Renal cortex interstitium (tissue), 11 donors: ENCODE data around the gene TMEM236. TPM values are rescaled to one million over a fixed set of nuclear protein-coding genes. Genes with fewer than 3 reads are reported as not detected.
A peak's percentile ranks its signal among the peaks of the same experiment; 100 is the strongest.

ENCODE experiments used
- DNase-seq, 11 donors: peaks; one replicate each; pipeline ENCODE4 v3.0.0-alpha.2; 2013; ENCODE audit warnings: low read depth in 9 of 11, low spot score in 4 of 11; ENCODE audit errors: extremely low read depth in 1 of 11
- polyA plus RNA-seq, 3 donors: library from polyadenylated mRNA; unstranded; fragments of 120-200 nt; gene quantifications; one replicate each; pipeline ENCODE4 v1.2.1, GENCODE V29; 2013; ENCODE audit not compliant: insufficient read length in 3 of 3

Gene TMEM236
- polyA plus RNA-seq, 3 donors = 0.20 to 0.34 (median 0.29) TPM

DNA sequence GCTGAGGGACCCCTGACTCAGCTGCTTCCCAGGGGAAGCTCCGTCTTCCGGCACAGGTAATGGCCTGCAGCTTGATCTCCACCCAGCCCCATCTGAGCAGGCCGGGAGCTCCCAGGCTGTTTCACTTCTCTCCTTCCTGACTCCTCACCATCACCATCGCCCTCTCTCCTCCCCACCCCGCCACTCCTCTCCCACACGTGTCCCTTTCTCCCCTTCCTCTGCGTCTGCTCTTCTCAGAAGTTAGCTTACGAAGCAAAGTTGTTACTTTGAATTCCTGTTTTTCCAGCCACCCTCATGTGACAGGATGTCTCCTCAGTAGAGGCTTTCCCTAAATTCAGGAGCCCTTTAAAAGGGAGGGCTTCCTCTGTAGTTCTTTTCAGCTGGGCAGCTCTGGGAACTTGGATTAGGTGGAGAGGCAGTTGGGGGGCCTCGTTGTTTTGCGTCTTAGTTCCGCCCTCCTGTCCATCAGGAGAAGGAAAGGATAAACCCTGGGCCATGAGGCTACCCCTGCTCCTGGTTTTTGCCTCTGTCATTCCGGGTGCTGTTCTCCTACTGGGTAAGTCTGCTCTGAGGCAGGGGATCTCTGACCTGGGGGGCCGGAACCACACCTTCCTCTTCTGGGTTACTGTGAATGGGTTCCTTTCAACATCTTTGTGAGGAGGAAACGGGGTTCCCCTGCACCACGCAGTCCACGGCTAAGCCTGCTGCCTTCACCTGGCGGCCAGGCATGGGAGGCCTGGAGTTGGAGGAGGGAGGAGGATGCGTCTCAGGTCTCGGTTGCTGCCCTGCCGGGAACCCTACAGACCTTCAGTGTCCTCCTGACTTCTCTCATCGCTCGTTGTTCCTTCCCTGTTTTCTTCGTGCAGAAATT is 57.2 kb downstream of the TMEM236 start, which contains the start of gene MRC1:
Gene MRC1, plus strand, starts transcription at position 378 of the 871 bp plus-strand sequence. Its CDS starts 118 bp downstream, at position 496.
- no peak for DNase-seq

DNA sequence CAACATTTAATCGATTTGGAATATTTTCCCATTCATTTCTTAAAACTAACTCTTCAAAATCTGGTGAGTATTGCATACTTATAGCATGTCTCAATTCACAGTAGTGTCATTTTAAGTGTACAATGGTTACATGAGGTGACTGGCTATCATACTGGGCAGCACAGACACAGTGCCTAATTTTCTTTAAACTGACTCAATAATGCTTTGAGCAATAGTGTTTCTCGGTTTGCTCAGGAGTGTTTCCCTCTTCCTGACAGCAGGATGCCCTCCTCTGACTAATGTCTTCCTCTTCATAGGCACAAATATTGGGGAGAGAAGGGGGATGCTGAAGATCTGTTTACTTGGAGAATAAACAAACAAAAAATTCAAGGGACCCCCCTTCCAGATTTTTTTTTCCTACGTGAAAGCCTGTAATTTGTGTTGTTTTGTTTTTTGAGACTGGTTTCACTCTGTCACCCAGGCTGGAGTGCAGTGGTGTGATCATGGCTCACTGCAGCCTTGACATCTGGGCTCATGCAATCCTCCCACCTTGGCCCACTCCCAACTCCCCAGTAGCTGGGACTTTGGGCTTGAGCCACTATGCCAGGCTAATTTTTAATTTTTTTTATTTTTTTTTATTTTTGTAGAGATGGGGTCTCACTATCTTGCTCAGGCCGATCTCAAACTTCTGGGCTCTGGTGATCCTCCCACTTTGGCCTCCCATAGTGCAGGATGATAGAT is 59.3 kb downstream of the TMEM236 start:
- no peak for DNase-seq

DNA sequence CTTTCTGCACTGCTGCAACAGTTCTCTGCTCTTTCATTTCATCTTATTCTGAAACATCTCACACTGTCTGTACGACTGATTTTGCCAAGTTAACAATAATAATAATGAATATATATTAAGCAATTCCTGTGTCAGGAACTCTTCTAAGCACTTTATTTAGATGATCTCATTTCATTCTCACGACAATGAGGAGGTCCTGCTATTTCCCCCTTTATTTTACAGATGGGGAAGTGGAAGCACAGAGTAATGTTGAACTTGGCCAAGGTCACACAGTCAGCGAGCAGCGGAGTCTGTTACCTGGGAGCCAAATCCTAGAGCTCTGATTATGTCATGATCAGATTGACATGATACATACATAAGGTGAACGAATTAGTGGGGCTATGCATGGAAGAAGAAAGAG is 63.0 kb downstream of the TMEM236 start:
- no peak for DNase-seq

DNA sequence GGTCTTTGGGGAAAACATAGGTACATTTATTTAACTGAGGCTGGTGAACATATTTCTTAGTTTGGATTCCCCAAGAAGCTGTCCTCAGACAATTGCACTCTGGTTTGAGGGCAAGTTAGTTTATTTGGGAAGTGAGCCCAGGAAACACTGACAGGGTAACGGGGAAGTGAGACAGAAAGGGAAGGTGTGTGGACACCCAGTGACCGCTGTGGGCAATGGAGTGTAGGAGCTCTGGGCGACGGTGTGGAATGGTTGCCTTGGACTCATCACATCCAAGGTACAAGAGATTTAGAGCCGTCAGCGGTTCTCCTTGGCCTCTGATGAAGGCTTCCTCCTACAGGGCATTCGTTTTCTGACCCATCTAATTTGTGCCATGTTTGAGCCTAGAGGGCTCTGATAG is 64.2 kb downstream of the TMEM236 start:
- no peak for DNase-seq

DNA sequence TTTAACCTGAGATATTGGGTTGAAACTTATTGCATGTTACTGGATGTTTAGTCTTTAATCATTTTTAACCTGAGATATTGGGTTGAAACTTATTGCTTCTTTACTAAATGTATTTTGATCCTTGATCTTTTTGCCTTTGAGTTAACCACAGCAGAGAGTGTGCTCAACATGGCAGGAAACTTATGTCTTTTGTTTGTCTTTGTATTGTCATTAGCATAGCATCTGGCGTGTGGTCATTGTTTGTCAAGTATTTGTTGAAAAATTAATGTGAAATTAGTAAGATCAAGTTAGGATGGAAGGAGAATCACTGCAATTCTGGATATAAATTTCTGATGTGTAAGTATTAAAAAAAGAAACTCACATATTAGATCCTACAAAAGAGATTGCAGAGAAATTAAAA is 65.3 kb downstream of the TMEM236 start:
- DNase-seq = no peak

DNA sequence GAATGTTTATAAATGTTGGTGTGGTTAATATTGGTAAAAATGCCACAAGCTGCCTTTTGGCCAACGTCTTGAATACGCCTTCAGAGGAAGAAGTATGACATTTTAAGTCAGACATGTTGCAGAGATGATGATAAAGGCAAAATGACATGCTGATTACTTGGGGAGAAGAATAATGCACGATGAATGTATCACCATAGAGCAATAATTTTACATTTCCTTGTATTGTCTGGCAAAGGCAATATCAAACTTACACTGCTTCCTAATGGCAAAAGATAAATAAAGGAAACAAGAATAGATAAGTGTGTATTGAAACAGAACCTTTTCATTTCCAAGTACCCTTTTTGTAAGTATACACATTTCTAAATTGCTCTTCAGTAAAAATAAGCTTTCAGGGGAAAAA is 65.8 kb downstream of the TMEM236 start:
- DNase-seq = no peak

DNA sequence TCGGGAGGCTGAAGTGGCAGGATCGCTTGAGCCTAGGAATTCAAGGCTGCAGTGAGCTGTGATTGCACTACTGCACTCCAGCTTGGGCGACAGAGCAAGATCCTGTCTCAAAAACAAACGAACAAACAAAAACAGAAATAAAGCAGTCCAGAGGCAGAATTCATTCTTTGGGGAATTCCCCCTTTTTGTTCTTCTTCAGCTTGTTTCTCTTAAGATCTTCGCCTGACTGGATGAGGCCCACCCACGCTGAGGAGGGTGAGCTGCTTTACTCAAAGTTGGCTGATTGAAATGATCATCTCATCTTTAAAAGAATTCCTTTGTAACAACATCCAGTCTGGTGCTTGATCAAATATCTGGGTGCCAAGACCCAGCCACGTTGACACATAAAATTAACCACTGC is 67.8 kb downstream of the TMEM236 start:
- no peak for DNase-seq

DNA sequence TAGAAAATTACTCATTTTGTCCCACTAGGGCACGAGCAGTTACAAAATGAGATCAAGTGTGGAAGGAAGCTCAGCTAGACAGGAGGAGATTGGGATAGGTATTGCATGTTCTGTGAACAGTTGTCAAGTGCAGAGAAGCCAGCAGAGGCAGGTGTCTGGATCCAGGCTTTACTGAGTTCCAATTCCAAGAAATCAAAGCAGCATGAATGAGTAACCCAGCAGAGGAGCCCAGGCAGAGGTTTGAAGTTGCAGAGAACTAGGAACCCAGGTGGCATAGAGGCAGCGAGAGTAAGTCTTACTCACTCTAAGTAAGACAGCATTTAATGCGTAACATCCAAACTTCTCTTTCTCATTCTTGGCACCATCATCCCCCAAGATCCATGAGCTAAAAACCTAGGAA is 68.9 kb downstream of the TMEM236 start:
- DNase-seq = no peak

DNA sequence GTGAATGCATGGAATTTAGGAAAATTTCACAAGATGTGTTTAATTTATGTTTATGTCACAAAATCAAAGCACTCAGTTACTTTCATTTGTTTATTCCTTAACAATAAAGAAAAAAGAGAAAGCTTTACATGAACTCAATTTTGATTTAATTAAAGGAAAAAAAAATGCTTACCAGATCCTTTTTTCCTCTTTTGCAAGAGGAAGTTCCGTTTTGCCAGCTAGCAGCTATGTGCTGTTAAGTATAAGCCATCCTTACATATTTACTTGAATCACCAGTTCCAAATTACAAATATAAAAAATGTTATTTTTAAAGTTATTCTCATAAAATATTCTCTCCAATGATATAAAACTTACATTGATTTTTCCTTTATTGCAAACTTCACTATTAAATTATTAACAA is 69.9 kb downstream of the TMEM236 start:
- DNase-seq = no peak

DNA sequence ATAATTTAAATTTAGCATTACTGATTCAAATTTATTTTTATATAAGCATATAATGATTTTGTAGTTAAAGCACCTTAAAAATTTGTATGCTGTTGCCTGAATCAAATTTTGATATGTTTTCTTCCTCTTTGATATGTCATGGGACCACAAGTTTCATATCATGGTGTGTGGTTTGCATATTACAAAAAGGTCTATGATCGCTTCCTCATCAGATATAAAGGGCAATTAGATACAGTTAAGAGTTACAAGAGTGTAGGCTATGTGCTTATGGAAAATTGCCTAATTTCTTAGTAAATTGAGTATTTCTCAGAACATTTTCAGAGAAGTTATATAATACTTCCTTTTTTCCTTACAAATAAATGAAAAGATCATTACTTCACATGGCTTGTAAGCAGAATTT is 79.3 kb downstream of the TMEM236 start:
- no peak for DNase-seq

DNA sequence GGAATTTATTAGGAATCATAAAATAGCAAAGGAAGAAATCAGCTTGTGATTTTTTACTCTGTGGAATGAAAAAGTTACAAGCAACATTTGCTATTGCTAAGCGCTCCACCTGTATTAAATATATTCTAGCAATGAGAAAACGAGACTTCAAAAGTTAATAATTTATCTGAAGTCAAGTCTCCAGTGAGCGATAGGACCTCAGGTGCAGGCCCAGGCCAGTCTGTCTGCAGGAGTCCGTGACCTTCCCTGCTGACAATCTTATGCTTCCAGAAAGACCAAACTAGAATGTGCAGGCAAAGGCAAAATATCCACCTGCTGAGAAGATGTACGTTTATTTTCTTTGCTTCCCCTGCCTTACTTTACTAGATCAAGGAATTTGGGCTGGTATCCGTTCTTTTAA is 79.9 kb downstream of the TMEM236 start:
- peak in 2 of 11 donors; percentile 11 to 24 for DNase-seq

DNA sequence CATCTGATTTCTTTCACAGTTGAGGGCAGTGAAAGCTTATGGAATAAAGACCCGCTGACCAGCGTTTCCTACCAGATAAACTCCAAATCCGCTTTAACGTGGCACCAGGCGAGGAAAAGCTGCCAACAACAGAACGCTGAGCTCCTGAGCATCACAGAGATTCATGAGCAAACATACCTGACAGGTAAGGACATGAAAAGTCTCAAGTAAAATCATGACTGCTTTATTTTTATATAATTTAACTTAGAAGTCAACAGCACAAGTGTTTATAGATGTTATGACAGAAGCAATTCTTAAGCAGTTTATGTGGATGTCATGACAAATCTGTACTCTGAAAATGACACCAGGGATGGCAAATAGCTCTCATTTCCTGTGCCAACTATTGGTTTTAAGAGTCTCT is 81.7 kb downstream of the TMEM236 start:
- DNase-seq = no peak

DNA sequence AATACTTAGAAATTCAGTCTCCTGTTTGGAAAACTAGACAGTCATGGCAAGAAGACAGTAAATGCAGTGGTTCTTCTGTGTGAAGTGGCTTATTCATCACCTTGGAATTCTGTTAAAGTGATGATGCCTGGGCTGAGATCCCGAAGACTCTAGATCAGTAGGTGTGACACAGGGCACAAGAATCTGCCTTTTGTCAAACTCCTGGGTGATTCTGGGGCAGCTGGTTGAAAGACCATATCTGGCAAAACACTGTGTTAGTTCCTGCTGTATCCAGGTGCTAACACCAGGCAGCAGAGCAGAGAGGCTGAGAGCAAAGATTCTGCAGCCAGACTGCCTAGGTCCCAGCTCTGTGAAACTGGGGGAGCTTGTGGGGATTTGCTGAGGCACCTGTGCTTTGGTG is 83.7 kb downstream of the TMEM236 start:
- no peak for DNase-seq

DNA sequence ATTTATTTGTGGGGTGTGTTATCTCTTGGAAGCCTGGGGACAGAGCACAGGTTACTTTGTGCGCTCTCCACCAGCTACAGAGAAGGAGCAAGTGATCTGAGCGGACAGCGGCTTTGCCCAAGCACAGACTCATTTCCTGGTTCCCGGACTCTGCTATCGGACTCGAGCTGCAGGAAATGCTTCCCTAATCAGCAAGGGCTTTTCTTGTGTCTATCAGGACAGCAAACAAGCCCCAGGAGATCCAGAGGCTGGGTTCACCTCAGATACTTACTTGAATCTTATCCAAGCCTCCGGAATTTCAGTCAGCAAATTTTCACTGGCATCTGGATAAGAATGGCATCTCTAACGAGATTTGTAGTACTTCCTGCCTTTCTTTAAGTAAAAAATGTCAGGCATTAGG is 84.9 kb downstream of the TMEM236 start:
- DNase-seq = peak in 5 of 11 donors; percentile 1 to 11 (median 8)

DNA sequence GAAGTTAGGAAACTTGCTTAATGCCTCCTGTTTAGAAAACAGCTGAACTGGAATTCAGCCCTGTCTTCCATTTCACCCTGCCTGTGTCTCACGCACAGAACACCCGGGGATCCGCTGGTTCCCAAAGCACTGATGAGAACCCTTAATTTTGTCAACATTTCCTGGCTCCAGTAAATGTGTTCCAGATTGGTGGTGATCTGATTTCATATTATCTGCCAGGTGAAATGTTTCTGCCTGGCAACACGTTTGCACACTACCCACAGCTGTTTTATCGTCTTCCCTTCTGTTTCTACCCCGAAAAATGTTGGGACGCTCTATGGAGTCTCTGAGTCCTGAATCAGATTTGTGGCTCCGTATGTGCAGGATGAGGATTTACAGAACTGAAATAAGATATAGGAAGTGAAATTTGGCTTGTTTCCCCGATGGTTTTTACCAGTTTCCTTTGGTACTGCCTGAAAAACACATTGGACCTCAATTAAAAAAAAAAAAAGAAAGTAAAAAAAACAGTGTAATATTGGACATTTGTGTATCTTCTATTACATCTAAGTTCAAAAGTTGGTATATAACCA is 86.2 kb downstream of the TMEM236 start:
- DNase-seq = no peak

DNA sequence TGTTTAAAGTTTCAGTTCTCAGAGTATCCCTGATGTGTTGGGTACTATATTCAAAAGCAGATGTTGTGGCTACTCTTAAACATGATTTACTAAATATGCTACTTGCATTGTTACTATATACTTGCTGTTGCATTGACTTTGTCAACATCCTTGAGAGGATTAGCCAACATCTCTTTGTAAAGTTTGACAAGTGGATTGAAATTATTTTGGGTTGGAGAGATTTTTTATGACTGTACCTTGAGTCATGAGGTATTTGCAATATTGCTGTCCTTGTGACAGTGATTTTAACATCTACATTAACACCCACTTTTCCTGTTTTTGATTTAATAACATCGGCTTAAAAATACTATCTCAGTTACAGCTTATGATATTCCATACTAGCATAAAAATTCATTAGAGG is 89.0 kb downstream of the TMEM236 start:
- no peak for DNase-seq

DNA sequence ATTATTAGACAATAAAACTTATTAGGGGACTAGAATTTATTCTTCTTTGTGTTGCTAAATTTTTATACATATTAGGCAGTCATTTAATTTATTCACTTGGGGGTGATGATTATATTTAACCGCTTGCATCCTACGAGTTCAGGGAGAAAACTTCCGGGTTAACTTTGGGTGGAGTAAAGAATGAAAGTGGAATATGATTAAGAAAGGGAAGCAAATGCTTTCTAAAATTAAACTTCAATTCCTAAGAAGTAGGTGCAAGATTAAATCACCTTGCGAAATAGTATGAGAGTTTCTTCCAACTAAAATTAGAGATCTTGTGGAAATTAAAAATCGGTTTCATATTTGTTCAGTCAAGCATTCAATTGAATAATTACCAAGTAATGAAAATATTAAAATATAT is 90.6 kb downstream of the TMEM236 start:
- no peak for DNase-seq

DNA sequence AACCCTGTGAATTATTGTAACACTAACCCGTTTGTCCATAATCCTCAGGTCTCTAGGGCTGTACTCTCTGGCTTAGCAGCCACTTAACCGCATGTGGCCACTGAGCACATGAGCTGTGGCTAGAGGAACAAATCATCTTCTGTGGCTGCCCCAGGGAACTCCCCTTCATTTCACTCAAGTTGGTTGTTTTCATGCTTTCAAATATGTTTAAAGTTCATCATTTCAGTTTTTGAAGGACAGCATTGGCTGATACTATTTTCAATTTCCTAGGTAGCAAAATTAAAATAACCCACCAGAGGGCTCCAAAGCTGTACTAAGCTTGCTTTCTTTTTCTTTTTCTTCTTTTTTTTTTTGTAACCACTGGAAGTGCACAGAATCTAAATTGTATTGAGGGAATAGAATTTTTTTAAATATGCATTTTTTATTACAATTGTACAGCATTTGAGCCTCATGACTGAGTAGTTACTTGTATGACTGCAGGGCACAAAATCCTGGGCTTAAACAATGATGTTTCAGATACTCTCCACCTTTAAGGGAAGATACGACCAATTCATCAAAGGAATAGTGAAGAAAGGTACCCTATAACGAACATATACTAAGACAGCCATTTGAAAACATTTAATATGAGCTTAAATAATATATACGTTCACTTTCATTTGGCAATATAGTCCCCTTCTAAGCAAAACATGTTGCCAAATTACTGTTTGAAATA is 95.7 kb downstream of the TMEM236 start:
- DNase-seq = peak in 6 of 11 donors; percentile 7 to 13 (median 10)

DNA sequence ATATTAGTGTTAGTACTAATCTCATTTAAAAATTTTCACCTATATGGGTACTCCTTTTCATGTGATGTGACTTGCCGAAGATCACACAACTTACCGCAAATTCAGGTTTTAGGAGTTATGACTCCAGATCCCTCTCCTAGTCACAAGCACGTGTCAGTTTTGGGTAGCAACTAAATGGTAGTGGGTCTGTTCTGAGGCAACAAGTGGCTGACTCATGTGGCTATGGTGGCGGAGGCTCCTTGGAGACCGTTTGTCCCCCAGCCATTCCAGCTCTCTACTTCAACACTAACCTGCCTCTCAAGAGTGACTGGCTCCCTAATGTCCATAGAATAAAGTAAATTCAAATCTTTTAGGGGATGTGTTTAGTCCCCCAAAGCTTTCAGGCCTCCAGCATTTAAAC is 96.6 kb downstream of the TMEM236 start:
- no peak for DNase-seq
